ENCODE measurements around the gene IFT88.

The IFT88 gene

GRCh38 chr13:20566898-20567874 is at the start of gene IFT88:
Gene IFT88 (plus strand): TSS chr13:20567157. CDS start chr13:20574386, 7,229 bp downstream.
- DNase-seq: peak; percentile 93

GRCh38 chr13:20518660-20519100 is 48.3 kb upstream of the IFT88 start:
- DNase-seq: no peak

- DNase-seq: no peak
Measured at GRCh38 chr13:20519875-20520274, 47.1 kb upstream of the IFT88 start.

GRCh38 chr13:20521364-20522115 is 45.4 kb upstream of the IFT88 start:
- no peak for DNase-seq

GRCh38 chr13:20525144-20525600 is 41.8 kb upstream of the IFT88 start:
- DNase-seq: peak; percentile 61

GRCh38 chr13:20525601-20526544 is 41.1 kb upstream of the IFT88 start, which contains the start of gene CRYL1:
Gene CRYL1 (minus strand): TSS chr13:20525857. CDS start chr13:20525794, 63 bp downstream.
- DNase-seq: peak; percentile 81

- DNase-seq: no peak
Measured at GRCh38 chr13:20526664-20527063, 40.3 kb upstream of the IFT88 start.

GRCh38 chr13:20528452-20528851 is 38.5 kb upstream of the IFT88 start:
- DNase-seq: no peak

GRCh38 chr13:20534038-20534608 is 32.8 kb upstream of the IFT88 start:
- DNase-seq: no peak

- DNase-seq: no peak
Measured at GRCh38 chr13:20536992-20537391, 30.0 kb upstream of the IFT88 start.

GRCh38 chr13:20544201-20544923 is 22.6 kb upstream of the IFT88 start:
- peak; percentile 18 for DNase-seq

- peak; percentile 72 for DNase-seq
Measured at GRCh38 chr13:20546556-20546955, 20.4 kb upstream of the IFT88 start.

- DNase-seq: no peak
Measured at GRCh38 chr13:20547479-20547908, 19.5 kb upstream of the IFT88 start.

- peak; percentile 13 for DNase-seq
Measured at GRCh38 chr13:20550799-20551198, 16.2 kb upstream of the IFT88 start.

GRCh38 chr13:20553311-20553710 is 13.6 kb upstream of the IFT88 start:
- no peak for DNase-seq

- no peak for DNase-seq
Measured at GRCh38 chr13:20558982-20559381, 8.0 kb upstream of the IFT88 start.

- no peak for DNase-seq
Measured at GRCh38 chr13:20559659-20560356, 7.1 kb upstream of the IFT88 start.

- DNase-seq: no peak
Measured at GRCh38 chr13:20561741-20562140, 5.2 kb upstream of the IFT88 start.

GRCh38 chr13:20565115-20565736 is 1.7 kb upstream of the IFT88 start:
- peak; percentile 23 for DNase-seq

GRCh38 chr13:20566468-20566897 is 474 bp upstream of the IFT88 start:
- no peak for DNase-seq

All from hematopoietic multipotent progenitor cell treated with erythropoietin and hydrocortisone succinate and interleukin-3 and kit ligand, for 6 days (in vitro differentiated cells).